ENCODE results near the gene RARG.
A peak's percentile ranks its signal among the peaks of the same experiment; 100 is the strongest.

- TF ChIP-seq, protein P1, sequence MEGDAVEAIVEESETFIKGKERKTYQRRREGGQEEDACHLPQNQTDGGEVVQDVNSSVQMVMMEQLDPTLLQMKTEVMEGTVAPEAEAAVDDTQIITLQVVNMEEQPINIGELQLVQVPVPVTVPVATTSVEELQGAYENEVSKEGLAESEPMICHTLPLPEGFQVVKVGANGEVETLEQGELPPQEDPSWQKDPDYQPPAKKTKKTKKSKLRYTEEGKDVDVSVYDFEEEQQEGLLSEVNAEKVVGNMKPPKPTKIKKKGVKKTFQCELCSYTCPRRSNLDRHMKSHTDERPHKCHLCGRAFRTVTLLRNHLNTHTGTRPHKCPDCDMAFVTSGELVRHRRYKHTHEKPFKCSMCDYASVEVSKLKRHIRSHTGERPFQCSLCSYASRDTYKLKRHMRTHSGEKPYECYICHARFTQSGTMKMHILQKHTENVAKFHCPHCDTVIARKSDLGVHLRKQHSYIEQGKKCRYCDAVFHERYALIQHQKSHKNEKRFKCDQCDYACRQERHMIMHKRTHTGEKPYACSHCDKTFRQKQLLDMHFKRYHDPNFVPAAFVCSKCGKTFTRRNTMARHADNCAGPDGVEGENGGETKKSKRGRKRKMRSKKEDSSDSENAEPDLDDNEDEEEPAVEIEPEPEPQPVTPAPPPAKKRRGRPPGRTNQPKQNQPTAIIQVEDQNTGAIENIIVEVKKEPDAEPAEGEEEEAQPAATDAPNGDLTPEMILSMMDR (IDR thresholded peaks at IDR 0.05) = peak in 1 of 6 experiments; percentile 8
- TF ChIP-seq EP300 (IDR thresholded peaks at IDR 0.05) = no peak
Measured at GRCh38 chr12:53231921-53232645, at the start of gene RARG.
